ENCODE results near the gene ZDHHC13. TPM values are rescaled to one million over a fixed set of nuclear protein-coding genes. Genes with fewer than 3 reads are reported as not detected.

Gene ZDHHC13
- total and polyA plus RNA-seq, 2 of the 8 experiments (the other 6 are each of a cell fraction or from before 2014, with no cell fraction given) = 22.4 to 24.1 TPM

DNA sequence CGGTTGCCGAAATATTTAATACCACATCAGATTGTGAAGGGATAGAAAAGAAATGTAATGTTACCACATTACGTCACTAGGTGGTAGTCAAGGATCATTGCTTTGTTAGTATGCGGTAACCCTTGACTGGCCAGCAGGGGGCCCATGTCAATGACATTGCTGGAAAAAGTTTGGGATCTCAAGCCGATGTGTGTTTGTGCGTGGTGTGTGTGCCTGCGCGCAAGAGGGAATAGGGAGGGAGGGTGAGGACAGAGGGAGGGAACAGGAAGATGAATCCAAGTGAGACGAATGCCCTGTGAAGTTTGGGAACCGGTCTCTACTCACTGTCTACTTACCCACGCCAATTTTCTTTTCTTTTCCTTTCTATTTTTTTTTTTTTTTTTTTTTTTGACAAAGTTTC is 45.7 kb upstream of the ZDHHC13 start (continued):
- TF ChIP-seq, protein P1, sequence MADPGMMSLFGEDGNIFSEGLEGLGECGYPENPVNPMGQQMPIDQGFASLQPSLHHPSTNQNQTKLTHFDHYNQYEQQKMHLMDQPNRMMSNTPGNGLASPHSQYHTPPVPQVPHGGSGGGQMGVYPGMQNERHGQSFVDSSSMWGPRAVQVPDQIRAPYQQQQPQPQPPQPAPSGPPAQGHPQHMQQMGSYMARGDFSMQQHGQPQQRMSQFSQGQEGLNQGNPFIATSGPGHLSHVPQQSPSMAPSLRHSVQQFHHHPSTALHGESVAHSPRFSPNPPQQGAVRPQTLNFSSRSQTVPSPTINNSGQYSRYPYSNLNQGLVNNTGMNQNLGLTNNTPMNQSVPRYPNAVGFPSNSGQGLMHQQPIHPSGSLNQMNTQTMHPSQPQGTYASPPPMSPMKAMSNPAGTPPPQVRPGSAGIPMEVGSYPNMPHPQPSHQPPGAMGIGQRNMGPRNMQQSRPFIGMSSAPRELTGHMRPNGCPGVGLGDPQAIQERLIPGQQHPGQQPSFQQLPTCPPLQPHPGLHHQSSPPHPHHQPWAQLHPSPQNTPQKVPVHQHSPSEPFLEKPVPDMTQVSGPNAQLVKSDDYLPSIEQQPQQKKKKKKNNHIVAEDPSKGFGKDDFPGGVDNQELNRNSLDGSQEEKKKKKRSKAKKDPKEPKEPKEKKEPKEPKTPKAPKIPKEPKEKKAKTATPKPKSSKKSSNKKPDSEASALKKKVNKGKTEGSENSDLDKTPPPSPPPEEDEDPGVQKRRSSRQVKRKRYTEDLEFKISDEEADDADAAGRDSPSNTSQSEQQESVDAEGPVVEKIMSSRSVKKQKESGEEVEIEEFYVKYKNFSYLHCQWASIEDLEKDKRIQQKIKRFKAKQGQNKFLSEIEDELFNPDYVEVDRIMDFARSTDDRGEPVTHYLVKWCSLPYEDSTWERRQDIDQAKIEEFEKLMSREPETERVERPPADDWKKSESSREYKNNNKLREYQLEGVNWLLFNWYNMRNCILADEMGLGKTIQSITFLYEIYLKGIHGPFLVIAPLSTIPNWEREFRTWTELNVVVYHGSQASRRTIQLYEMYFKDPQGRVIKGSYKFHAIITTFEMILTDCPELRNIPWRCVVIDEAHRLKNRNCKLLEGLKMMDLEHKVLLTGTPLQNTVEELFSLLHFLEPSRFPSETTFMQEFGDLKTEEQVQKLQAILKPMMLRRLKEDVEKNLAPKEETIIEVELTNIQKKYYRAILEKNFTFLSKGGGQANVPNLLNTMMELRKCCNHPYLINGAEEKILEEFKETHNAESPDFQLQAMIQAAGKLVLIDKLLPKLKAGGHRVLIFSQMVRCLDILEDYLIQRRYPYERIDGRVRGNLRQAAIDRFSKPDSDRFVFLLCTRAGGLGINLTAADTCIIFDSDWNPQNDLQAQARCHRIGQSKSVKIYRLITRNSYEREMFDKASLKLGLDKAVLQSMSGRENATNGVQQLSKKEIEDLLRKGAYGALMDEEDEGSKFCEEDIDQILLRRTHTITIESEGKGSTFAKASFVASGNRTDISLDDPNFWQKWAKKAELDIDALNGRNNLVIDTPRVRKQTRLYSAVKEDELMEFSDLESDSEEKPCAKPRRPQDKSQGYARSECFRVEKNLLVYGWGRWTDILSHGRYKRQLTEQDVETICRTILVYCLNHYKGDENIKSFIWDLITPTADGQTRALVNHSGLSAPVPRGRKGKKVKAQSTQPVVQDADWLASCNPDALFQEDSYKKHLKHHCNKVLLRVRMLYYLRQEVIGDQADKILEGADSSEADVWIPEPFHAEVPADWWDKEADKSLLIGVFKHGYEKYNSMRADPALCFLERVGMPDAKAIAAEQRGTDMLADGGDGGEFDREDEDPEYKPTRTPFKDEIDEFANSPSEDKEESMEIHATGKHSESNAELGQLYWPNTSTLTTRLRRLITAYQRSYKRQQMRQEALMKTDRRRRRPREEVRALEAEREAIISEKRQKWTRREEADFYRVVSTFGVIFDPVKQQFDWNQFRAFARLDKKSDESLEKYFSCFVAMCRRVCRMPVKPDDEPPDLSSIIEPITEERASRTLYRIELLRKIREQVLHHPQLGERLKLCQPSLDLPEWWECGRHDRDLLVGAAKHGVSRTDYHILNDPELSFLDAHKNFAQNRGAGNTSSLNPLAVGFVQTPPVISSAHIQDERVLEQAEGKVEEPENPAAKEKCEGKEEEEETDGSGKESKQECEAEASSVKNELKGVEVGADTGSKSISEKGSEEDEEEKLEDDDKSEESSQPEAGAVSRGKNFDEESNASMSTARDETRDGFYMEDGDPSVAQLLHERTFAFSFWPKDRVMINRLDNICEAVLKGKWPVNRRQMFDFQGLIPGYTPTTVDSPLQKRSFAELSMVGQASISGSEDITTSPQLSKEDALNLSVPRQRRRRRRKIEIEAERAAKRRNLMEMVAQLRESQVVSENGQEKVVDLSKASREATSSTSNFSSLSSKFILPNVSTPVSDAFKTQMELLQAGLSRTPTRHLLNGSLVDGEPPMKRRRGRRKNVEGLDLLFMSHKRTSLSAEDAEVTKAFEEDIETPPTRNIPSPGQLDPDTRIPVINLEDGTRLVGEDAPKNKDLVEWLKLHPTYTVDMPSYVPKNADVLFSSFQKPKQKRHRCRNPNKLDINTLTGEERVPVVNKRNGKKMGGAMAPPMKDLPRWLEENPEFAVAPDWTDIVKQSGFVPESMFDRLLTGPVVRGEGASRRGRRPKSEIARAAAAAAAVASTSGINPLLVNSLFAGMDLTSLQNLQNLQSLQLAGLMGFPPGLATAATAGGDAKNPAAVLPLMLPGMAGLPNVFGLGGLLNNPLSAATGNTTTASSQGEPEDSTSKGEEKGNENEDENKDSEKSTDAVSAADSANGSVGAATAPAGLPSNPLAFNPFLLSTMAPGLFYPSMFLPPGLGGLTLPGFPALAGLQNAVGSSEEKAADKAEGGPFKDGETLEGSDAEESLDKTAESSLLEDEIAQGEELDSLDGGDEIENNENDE (IDR thresholded peaks at IDR 0.05; ENCODE audit: insufficient replicate concordance, low read length) = no peak
- no peak for TF ChIP-seq FOSL1 (IDR thresholded peaks at IDR 0.05; ENCODE audit: insufficient read depth, low read depth, low read length)
